Subcutaneous adipose tissue (tissue), 4 donors: ENCODE data around the gene ABHD12B. TPM values are rescaled to one million over a fixed set of nuclear protein-coding genes. Genes with fewer than 3 reads are reported as not detected.

Experiments used
- CTCF ChIP-seq: fragments of 450-650 bp; IDR thresholded peaks from one replicate; pipeline ENCODE4 v1.5.1; 2016; ENCODE audit warnings: low read depth, mild to moderate bottlenecking, control low read depth, antibody characterized with exemption, moderate library complexity
- total RNA-seq, 4 donors: library from RNA; depleted of rRNA; stranded (reverse); fragments of >200 nt; gene quantifications; one replicate each; pipeline ENCODE4 v1.1.0, GENCODE V29; 2016

ABHD12B gene
- total RNA-seq, 4 donors from 2014 or later: not detected

- TF ChIP-seq CTCF: no peak
These were observed 2.9 kb downstream of the ABHD12B start for GRCh38 chr14:50874757-50875156.

DNA sequence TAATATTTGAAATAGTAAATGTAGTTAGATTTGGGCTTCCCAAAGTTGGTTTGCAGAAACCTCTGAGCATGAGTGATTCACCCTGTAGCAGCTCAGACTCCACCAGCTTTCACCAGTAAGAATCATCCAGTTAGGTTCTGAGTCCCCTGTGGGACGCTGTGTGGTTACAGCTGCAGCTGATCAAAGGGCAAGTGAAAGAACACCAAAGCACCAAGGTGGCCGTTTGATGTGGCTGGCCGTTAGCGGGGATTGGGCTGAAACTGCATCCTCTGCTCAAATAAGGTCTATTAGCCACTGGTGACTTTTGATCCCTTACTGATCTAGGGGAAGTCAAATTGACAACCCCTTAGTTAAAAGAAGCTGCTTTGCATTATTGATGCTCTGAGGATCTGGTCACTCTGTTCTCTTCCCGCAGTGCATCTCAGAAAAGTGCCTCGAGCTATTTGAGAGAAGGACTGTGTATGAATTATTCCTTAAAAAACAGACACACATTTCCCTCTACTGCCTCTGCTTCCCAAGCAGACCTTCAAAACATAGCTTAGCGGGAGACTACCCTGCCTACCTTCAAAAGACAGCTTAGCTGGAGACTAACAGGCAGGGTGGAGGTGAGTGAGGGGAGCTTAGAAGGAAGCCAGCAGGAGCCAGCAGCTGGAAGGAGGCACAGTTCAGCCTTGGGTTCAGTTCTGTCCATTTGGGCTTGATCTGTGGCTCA is 3.7 kb downstream of the ABHD12B start:
- no peak for TF ChIP-seq CTCF

GRCh38 chr14:50882932-50883826 is 11.3 kb downstream of the ABHD12B start:
- TF ChIP-seq CTCF: no peak

- no peak for TF ChIP-seq CTCF
These were observed 12.0 kb downstream of the ABHD12B start for GRCh38 chr14:50883827-50884197.

DNA sequence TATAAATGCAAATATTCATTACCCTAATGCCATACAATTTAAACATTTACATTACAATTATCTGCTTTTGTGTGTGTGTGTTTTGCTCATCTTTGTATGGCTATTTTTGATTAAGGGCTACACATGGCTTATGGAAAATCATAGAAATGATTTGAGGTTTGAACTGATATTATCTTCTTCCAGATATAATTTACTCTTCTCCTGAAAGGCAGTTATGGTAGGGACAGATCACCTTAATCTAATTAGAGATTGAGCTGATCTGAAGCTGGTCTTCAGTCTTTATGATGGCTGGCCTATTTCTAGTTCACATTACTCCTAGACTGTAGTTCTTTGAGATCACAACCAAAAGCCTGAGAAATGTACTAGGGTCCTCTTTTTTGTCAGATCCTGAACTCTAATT is 15.6 kb downstream of the ABHD12B start:
- no peak for TF ChIP-seq CTCF

DNA sequence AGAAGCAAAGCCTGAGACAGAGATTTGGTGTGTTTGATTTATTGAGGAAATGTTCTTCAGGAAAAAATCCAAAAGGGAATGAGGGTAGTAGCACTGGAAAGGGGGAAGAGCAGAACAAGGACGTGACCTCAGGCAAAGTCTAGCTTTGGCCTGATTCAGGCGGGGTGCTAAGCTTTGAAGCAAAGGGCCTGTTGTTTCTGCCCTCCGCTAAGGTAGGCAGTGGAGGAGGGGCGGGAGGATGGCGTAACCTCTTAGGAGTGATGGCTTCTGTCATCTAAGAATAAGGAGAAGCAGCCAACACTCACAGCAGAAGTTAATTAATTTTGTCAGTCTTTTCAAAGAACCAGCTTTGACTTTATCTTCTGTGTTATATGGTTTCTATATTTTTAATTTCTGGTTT is 20.4 kb downstream of the ABHD12B start:
- TF ChIP-seq CTCF: no peak

DNA sequence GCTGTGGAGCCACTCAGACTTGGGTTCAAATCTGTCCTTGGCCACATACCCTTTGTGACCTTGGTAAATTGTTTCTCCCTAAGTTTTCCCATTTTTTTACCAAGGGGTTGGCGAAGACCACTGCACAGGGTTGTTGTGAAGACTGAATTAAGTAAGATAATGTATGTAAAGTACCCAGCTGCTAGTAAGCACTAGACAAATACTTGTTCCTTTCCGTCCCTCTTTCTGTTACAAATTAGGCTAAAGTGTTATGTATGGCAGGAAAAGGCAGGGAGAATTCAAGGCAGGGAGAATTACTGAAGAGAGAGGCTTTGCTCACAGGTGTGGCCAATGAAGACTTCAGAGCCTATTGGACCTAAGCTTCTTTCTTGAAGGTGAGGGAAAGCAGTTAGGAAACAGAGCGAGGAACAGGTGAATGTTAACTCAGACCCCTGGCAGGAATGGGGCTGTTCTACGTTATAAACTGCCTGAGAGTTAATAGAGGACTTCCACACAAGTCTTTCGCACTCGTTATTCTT is 25.9 kb downstream of the ABHD12B start:
- TF ChIP-seq CTCF: no peak
